PC-9 (cell line): ENCODE measurements around the gene DDX10. TPM values are rescaled to one million over a fixed set of nuclear protein-coding genes. Genes with fewer than 3 reads are reported as not detected.

Experiments
- BruUV-seq: library from RNA; stranded (reverse); fragments of 400-500 nt; replicated peaks from 2 replicates; lab custom pipeline; 2021; lab: Mats Ljungman, UMichigan
- CTCF ChIA-PET: fragments of 300-600 bp; sonication (Branson Sonifier 250); formaldehyde crosslinking; loops from one replicate; lab custom pipeline; 2022; ENCODE audit warnings: antibody characterized with exemption; lab: Charles Lee
- POLR2A ChIA-PET: fragments of 300-600 bp; sonication (Branson Sonifier 250); formaldehyde crosslinking; loops from one replicate; lab custom pipeline; 2022; ENCODE audit warnings: antibody characterized with exemption; ENCODE audit not compliant: unreplicated experiment; lab: Charles Lee
- DNase-seq, 2 experiments: peaks; one replicate each; pipeline versions ENCODE4 v3.0.0 to v3.0.0-alpha.2; 2015 to 2022; ENCODE audit warnings: mixed read lengths in 1 of 2
- H2AFZ ChIP-seq: fragments of 200-600 bp; sonication (generic); 2 replicates; pipeline ENCODE4 v1.8.1; 2017; ENCODE audit warnings: antibody characterized with exemption
- H3F3A ChIP-seq: fragments of 200-600 bp; sonication (generic); 2 replicates; pipeline ENCODE4 v1.8.1; 2017; ENCODE audit warnings: antibody characterized with exemption, mild to moderate bottlenecking, low read depth; ENCODE audit not compliant: insufficient read depth
- H3K27ac ChIP-seq: fragments of 200-600 bp; sonication (generic); 2 replicates; pipeline ENCODE4 v1.6.1; 2016; ENCODE audit warnings: mixed run types
- H3K27me3 ChIP-seq: fragments of 200-600 bp; sonication (generic); 2 replicates; pipeline ENCODE4 v1.6.1; 2016; ENCODE audit warnings: low read depth, mixed run types; ENCODE audit not compliant: insufficient read depth
- H3K36me3 ChIP-seq: fragments of 200-600 bp; sonication (generic); 2 replicates; pipeline ENCODE4 v1.6.1; 2016; ENCODE audit warnings: low read depth, mixed run types
- H3K4me1 ChIP-seq: fragments of 200-600 bp; sonication (generic); replicated peaks from 2 replicates; pipeline ENCODE4 v1.6.1; 2016; ENCODE audit warnings: mixed run types; ENCODE audit not compliant: insufficient read depth
- H3K4me2 ChIP-seq: fragments of 200-600 bp; sonication (generic); 2 replicates; pipeline ENCODE4 v1.6.1; 2017; ENCODE audit warnings: mixed run types
- H3K4me3 ChIP-seq: fragments of 200-600 bp; sonication (generic); 2 replicates; pipeline ENCODE4 v1.6.1; 2016; ENCODE audit warnings: mixed run types
- H3K79me2 ChIP-seq: fragments of 200-600 bp; sonication (generic); 2 replicates; pipeline ENCODE4 v1.6.1; 2017; ENCODE audit warnings: low read depth, mixed run types
- H3K9me2 ChIP-seq: fragments of 200-600 bp; sonication (generic); 2 replicates; pipeline ENCODE4 v1.8.1; 2017; ENCODE audit warnings: mild to moderate bottlenecking; ENCODE audit not compliant: insufficient read depth
- H3K9me3 ChIP-seq: fragments of 200-600 bp; sonication (generic); 2 replicates; pipeline ENCODE4 v1.8.1; 2016; ENCODE audit warnings: low read depth; ENCODE audit not compliant: insufficient read depth
- H4K20me1 ChIP-seq: fragments of 200-600 bp; sonication (generic); 2 replicates; pipeline ENCODE4 v1.8.1; 2017; ENCODE audit not compliant: insufficient read depth
- EZH2 ChIP-seq: fragments of 200-600 bp; sonication (generic); IDR thresholded peaks from 2 replicates; pipeline ENCODE4 v1.8.0; 2017; ENCODE audit warnings: antibody characterized with exemption, low read depth
- intact Hi-C: fragments of 100-400 bp; cut with micrococcal nuclease; formaldehyde crosslinking; loops from one replicate; pipeline ENCODE4 v1.10.0; 2022; ENCODE audit not compliant: unreplicated experiment
- total RNA-seq: library from RNA; stranded (reverse); gene quantifications from 2 replicates; pipeline ENCODE4 v1.2.3, GENCODE V29; 2021
- TF ChIP-seq, protein P1 (sequence below): fragments of 200-600 bp; sonication (generic); conservative IDR thresholded peaks from 2 replicates; pipeline ENCODE4 v1.6.1; 2017; ENCODE audit warnings: mixed run types, antibody characterized with exemption, mild to moderate bottlenecking, moderate library complexity

Gene DDX10
- total RNA-seq, 1 experiment from 2014 or later: 26.4 TPM

GRCh38 chr11:108901359-108901758, 236.5 kb downstream of the DDX10 start:
- ChIA-PET POLR2A (no interaction called here), CTCF (no interaction called here)
- intact Hi-C loops: no loop called here
- Histone ChIP-seq H4K20me1 (no peaks in the 10 kb centered on the region), H2AFZ (no peak overlapping the region), H3F3A (peaks cover 10% of the 10 kb centered on the region), H3K9me3 (peaks cover 13% of the 10 kb centered on the region), H3K79me2 (0 out of 2 replicates have a peak, but pooled peaks cover 7% of the 10 kb centered on the region), H3K9me2 (no peaks in the 10 kb centered on the region), H3K36me3 (peaks cover 3% of the 10 kb centered on the region; the same call in 1 of the 2 replicates), H3K27ac (no peak overlapping the region), H3K4me1 (peaks cover 24% of the 10 kb centered on the region), H3K27me3 (no peaks in the 10 kb centered on the region), H3K4me2 (no peak overlapping the region), H3K4me3 (no peak overlapping the region)
- DNase-seq: no peak
- BruUV-seq: no TSS peak
- no peak for TF ChIP-seq EZH2
- TF ChIP-seq, protein P1, sequence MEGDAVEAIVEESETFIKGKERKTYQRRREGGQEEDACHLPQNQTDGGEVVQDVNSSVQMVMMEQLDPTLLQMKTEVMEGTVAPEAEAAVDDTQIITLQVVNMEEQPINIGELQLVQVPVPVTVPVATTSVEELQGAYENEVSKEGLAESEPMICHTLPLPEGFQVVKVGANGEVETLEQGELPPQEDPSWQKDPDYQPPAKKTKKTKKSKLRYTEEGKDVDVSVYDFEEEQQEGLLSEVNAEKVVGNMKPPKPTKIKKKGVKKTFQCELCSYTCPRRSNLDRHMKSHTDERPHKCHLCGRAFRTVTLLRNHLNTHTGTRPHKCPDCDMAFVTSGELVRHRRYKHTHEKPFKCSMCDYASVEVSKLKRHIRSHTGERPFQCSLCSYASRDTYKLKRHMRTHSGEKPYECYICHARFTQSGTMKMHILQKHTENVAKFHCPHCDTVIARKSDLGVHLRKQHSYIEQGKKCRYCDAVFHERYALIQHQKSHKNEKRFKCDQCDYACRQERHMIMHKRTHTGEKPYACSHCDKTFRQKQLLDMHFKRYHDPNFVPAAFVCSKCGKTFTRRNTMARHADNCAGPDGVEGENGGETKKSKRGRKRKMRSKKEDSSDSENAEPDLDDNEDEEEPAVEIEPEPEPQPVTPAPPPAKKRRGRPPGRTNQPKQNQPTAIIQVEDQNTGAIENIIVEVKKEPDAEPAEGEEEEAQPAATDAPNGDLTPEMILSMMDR: no peak

DNA sequence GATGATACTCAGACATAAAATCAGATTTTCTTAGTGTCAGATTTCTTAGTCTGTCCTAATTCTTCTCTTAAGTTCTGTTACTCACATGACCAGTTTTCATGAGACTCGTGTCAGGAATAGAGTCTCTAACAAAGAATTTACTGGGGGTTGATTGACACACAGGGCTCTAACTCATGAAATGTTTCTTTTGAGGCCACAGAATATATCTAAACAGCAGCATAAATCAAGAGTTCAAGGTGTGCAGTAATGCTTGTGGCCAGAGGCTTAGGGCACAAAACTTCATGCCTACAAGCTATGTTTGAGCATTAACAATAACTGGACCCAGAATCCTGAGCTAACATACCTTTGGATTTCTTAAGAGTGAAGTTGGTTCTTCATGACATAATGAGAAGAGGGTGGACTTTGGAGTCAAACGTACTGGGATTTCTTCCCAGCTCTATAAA, 237.2 kb downstream of the DDX10 start:
- H3K4me3 ChIP-seq: no peak overlapping the region
- POLR2A ChIA-PET: no interaction called here
- no peak overlapping the region for H2AFZ ChIP-seq
- CTCF ChIA-PET: no interaction called here
- H3K36me3 ChIP-seq: no peaks in the 10 kb centered on the region
- 0 out of 2 replicates have a peak, but pooled peaks cover 7% of the 10 kb centered on the region for H3K79me2 ChIP-seq
- H3K4me2 ChIP-seq: no peak overlapping the region
- DNase-seq: no peak
- no peak overlapping the region for H3K27ac ChIP-seq
- H3F3A ChIP-seq: peaks cover 17% of the 10 kb centered on the region
- no TSS peak for BruUV-seq
- peaks cover 24% of the 10 kb centered on the region for H3K4me1 ChIP-seq
- no peaks in the 10 kb centered on the region for H3K27me3 ChIP-seq
- no peaks in the 10 kb centered on the region for H4K20me1 ChIP-seq
- H3K9me3 ChIP-seq: peaks cover 12% of the 10 kb centered on the region
- intact Hi-C loops: no loop called here
- TF ChIP-seq EZH2: no peak
- TF ChIP-seq, protein P1: no peak
- H3K9me2 ChIP-seq: no peaks in the 10 kb centered on the region

DNA sequence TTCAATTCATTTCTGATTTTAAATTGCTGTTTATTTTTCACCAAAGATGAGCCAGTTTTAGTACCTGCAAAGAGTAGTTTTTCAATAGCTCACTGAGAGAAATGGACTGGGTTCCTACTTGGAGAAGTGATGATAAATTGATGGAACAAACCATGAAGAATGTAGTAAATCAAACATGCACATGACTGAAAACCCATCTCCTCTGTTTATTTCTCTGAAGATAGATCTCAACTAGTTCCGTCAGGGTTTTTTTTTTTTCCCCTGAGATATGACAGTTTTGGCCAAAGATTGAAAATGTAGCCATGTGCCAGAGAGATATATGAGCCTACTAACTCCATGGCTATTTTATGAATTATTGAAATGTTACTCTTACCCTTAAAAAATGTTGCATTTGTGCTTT, 239.6 kb downstream of the DDX10 start:
- H3K4me2 ChIP-seq: no peak overlapping the region

More for the DNA sequence above, 239.6 kb downstream of the DDX10 start:
- peaks cover 7% of the 10 kb centered on the region; the same call in 1 of the 2 replicates for H3K9me3 ChIP-seq
- H3K9me2 ChIP-seq: no peaks in the 10 kb centered on the region
- peaks cover 37% of the 10 kb centered on the region for H3K4me1 ChIP-seq
- CTCF ChIA-PET: no interaction called here
- DNase-seq: no peak
- no peaks in the 10 kb centered on the region for H3K36me3 ChIP-seq
- H2AFZ ChIP-seq: no peak overlapping the region
- H4K20me1 ChIP-seq: no peaks in the 10 kb centered on the region
- no TSS peak for BruUV-seq
- H3K79me2 ChIP-seq: 0 out of 2 replicates have a peak, but pooled peaks cover 7% of the 10 kb centered on the region
- TF ChIP-seq EZH2: no peak
- TF ChIP-seq, protein P1: no peak
- POLR2A ChIA-PET: no interaction called here
- peaks cover 29% of the 10 kb centered on the region for H3F3A ChIP-seq
- intact Hi-C loops: no loop called here
- no peak overlapping the region for H3K27ac ChIP-seq
- H3K27me3 ChIP-seq: no peaks in the 10 kb centered on the region
- H3K4me3 ChIP-seq: no peak overlapping the region
